GM12878 (cell line): ENCODE measurements around the gene PPDPF. TPM values are rescaled to one million over a fixed set of nuclear protein-coding genes. Genes with fewer than 3 reads are reported as not detected.
A peak's percentile ranks its signal among the peaks of the same experiment; 100 is the strongest.
"Not testable (repeated sequence)": the region's sequence is repeated elsewhere in the genome, so short reads cannot be mapped to it uniquely, and the experiment has no call there.

ENCODE experiments used
- ATAC-seq: fragments of 200-7000 bp; cut with Tn5 transposase; 3 replicates; pipeline ENCODE4 v1.9.1; 2020; ENCODE audit warnings: mild to moderate bottlenecking, moderate library complexity
- BruUV-seq: library from RNA; stranded (reverse); fragments of 400-500 nt; replicated peaks from 2 replicates; lab custom pipeline; 2021; lab: Mats Ljungman, UMichigan
- CTCF ChIA-PET: fragments of 300-600 bp; sonication (Branson Sonifier 250); formaldehyde crosslinking; extraction: SDS; loops from one replicate; lab custom pipeline; 2021; ENCODE audit warnings: inconsistent platforms; lab: Yijun Ruan, JAX
- POLR2A ChIA-PET: fragments of 350-600 bp; formaldehyde crosslinking; extraction: SDS; loops from one replicate; lab custom pipeline; 2021; ENCODE audit warnings: inconsistent platforms; lab: Charles Lee
- RAD21 ChIA-PET: fragments of 300-600 bp; sonication (Branson Sonifier 250); formaldehyde crosslinking; loops from one replicate; lab custom pipeline; 2023; ENCODE audit warnings: antibody characterized with exemption; ENCODE audit not compliant: unreplicated experiment; lab: Charles Lee
- SMC1A ChIA-PET: fragments of 300-600 bp; sonication (Branson Sonifier 250); formaldehyde crosslinking; loops from one replicate; lab custom pipeline; 2023; ENCODE audit not compliant: unreplicated experiment, uncharacterized antibody; lab: Charles Lee
- DNase-seq: peaks from one replicate; pipeline ENCODE4 v3.0.0-alpha.2; 2011; ENCODE audit warnings: low read depth, low spot score
- FAIRE-seq: peaks from 3 replicates; lab custom pipeline; 2011; peaks lifted over from hg19 to GRCh38; lab: Jason Lieb, UNC
- H2AFZ ChIP-seq: 2 replicates; pipeline ENCODE4 v1.6.0; 2011; ENCODE audit warnings: low read depth, low read length, control low read depth; ENCODE audit not compliant: control insufficient read depth
- H3K27ac ChIP-seq: 2 replicates; pipeline ENCODE4 v1.5.1; 2011; ENCODE audit warnings: control low read depth; ENCODE audit not compliant: control insufficient read depth, insufficient read depth
- H3K27me3 ChIP-seq, 2 experiments: replicated peaks in 1 of 2; 2 replicates each; pipeline versions ENCODE4 v1.6.0 to v1.6.1; 2011; ENCODE audit warnings: low read length in 1 of 2; ENCODE audit not compliant: control insufficient read depth in 2 of 2, insufficient read depth in 2 of 2
- H3K36me3 ChIP-seq, 2 experiments: 2 replicates each; pipeline ENCODE4 v1.5.1; 2011; ENCODE audit warnings: low read length in 1 of 2; ENCODE audit not compliant: control insufficient read depth in 2 of 2, insufficient read depth in 2 of 2
- H3K4me1 ChIP-seq: 2 replicates; pipeline ENCODE4 v1.6.1; 2011; ENCODE audit warnings: mild to moderate bottlenecking, low read length, moderate library complexity, mixed read lengths; ENCODE audit not compliant: control insufficient read depth, insufficient read depth
- H3K4me2 ChIP-seq: 2 replicates; pipeline ENCODE4 v1.6.0; 2011; ENCODE audit warnings: control low read depth; ENCODE audit not compliant: control insufficient read depth, insufficient read depth
- H3K4me3 ChIP-seq: fragments of 200-600 bp; sonication (generic); 2 replicates; pipeline ENCODE4 v1.5.1; 2016
- H3K79me2 ChIP-seq: 2 replicates; pipeline ENCODE4 v1.6.0; 2011; ENCODE audit warnings: low read length; ENCODE audit not compliant: control insufficient read depth, insufficient read depth
- H3K9ac ChIP-seq: 2 replicates; pipeline ENCODE4 v1.8.0; 2011; ENCODE audit warnings: low read length, control low read depth, mixed read lengths; ENCODE audit not compliant: control insufficient read depth, insufficient read depth
- H3K9me3 ChIP-seq: replicated peaks from 3 replicates; pipeline ENCODE4 v1.5.1; 2011; ENCODE audit warnings: mild to moderate bottlenecking, low read length; ENCODE audit not compliant: control insufficient read depth, insufficient read depth
- H4K20me1 ChIP-seq: 2 replicates; pipeline ENCODE4 v1.6.0; 2011; ENCODE audit not compliant: control insufficient read depth, insufficient read depth
- ATF2 ChIP-seq: IDR thresholded peaks from 2 replicates; pipeline ENCODE4 v1.6.1; 2012; ENCODE audit warnings: low read length, inconsistent platforms
- NR2F1 ChIP-seq: fragments of 450-650 bp; conservative IDR thresholded peaks from 2 replicates; pipeline ENCODE4 v1.6.1; 2017; ENCODE audit warnings: mild to moderate bottlenecking
- WGBS: methylation state at CpG from one replicate; pipeline ENCODE4 v1.1.6; 2016; ENCODE audit warnings: low lambda C conversion rate; ENCODE audit not compliant: insufficient replicate concordance, insufficient coverage; ENCODE audit errors: missing lambda C conversion rate; 5-methylcytosine and 5-hydroxymethylcytosine counted together
- in situ Hi-C: fragments of 300-500 bp; cut with MboI; formaldehyde crosslinking; loops from 9 replicates; pipeline ENCODE4 v1.14.3; 2018; ENCODE audit warnings: mixed read lengths
- intact Hi-C: fragments of 100-400 bp; cut with micrococcal nuclease; formaldehyde crosslinking; loops from one replicate; pipeline ENCODE4 v1.14.2; 2022; ENCODE audit not compliant: unreplicated experiment
- polyA plus RNA-seq, 11 experiments: library from polyadenylated mRNA; depleted of rRNA in 4 of 11; unstranded in 6 of 11; stranded (reverse) in 5 of 11; fragments of >200 nt; fragmentation: Nextera tagmentation in 4 of 11; fragmentation: Illumina TruSeq in 1 of 11; extraction: Ambion mirVana in 4 of 11; extraction: Trizol in 1 of 11; gene quantifications; 1 replicate in 1 of 11; 2 replicates in 10 of 11; pipeline versions ENCODE4 v1.2.1 to v1.2.3, GENCODE V29; 2011 to 2016; ENCODE audit warnings: inconsistent platforms in 2 of 11, missing spikeins in 2 of 11, low read depth in 1 of 11
- total RNA-seq, 4 experiments: library from RNA; depleted of rRNA in 3 of 4; stranded (reverse); fragments of >200 nt in 3 of 4; fragmentation: Illumina TruSeq in 1 of 4; extraction: Trizol in 1 of 4; gene quantifications; 2 replicates each; pipeline versions ENCODE4 v1.2.1 to v1.2.3, GENCODE V29; 2013 to 2021

The PPDPF gene
- total and polyA plus RNA-seq, 10 of the 15 experiments (the other 5 are each of a cell fraction or from before 2014, with no cell fraction given) = 0.32 to 154 (median 22.8) TPM

GRCh38 chr20:63558804-63559484 is 38.4 kb downstream of the PPDPF start:
- no peak overlapping the region for H3K9ac ChIP-seq
- no peaks in the 10 kb centered on the region; the same call in 2 of the 3 replicates for H3K9me3 ChIP-seq
- DNase-seq = no peak
- ChIA-PET CTCF (no interaction called here), SMC1A (no interaction called here), POLR2A (no interaction called here), RAD21 (no interaction called here)
- no peaks in the 10 kb centered on the region for H3K79me2 ChIP-seq
- no peak for FAIRE-seq
- TF ChIP-seq ATF2 (no peak), NR2F1 (0 out of 2 replicates have a peak, but pooled peaks have one; percentile 32)
- intact Hi-C loops (no loop called here), in situ Hi-C loops (no loop called here)
- H3K4me2 ChIP-seq = no peak overlapping the region
- H3K27ac ChIP-seq = no peak overlapping the region
- no TSS peak for BruUV-seq
- no peaks in the 10 kb centered on the region; the same call in 1 of the 2 replicates for H4K20me1 ChIP-seq
- no peaks in the 10 kb centered on the region; a peak in 1 of 4 replicates for H3K36me3 ChIP-seq
- H3K27me3 ChIP-seq = no peaks in the 10 kb centered on the region
- H3K4me3 ChIP-seq = no peak overlapping the region
- H2AFZ ChIP-seq = no peak overlapping the region
- H3K4me1 ChIP-seq = peaks cover 9% of the 10 kb centered on the region
- WGBS = 97% methylated on average over 14 of the region's 14 CpGs
- ATAC-seq = no peak

GRCh38 chr20:63559485-63560332 is 39.1 kb downstream of the PPDPF start:
- H3K9ac ChIP-seq, H3K4me3 ChIP-seq, DNase-seq, H3K4me2 ChIP-seq, intact Hi-C loops, H3K27me3 ChIP-seq, RAD21 ChIA-PET, H3K36me3 ChIP-seq, FAIRE-seq, H4K20me1 ChIP-seq, H3K9me3 ChIP-seq, H3K27ac ChIP-seq, in situ Hi-C loops, POLR2A ChIA-PET, CTCF ChIA-PET, H3K4me1 ChIP-seq, ATAC-seq, H3K79me2 ChIP-seq, SMC1A ChIA-PET, H2AFZ ChIP-seq, BruUV-seq: not testable (repeated sequence)
- WGBS = 93% methylated on average over 26 of the region's 31 CpGs
